Subcutaneous adipose tissue (tissue), 4 donors: ENCODE data around the gene RABAC1. TPM values are rescaled to one million over a fixed set of nuclear protein-coding genes. Genes with fewer than 3 reads are reported as not detected.

Experiments
- total RNA-seq, 4 donors: library from RNA; depleted of rRNA; stranded (reverse); fragments of >200 nt; gene quantifications; one replicate each; pipeline ENCODE4 v1.1.0, GENCODE V29; 2016
- TF ChIP-seq, protein P1 (sequence below): fragments of 450-650 bp; IDR thresholded peaks from one replicate; pipeline ENCODE4 v1.5.1; 2016; ENCODE audit warnings: low read depth, mild to moderate bottlenecking, control low read depth, antibody characterized with exemption, moderate library complexity

RABAC1 gene
- total RNA-seq, 4 donors from 2014 or later: 104 to 159 (median 137) TPM

DNA sequence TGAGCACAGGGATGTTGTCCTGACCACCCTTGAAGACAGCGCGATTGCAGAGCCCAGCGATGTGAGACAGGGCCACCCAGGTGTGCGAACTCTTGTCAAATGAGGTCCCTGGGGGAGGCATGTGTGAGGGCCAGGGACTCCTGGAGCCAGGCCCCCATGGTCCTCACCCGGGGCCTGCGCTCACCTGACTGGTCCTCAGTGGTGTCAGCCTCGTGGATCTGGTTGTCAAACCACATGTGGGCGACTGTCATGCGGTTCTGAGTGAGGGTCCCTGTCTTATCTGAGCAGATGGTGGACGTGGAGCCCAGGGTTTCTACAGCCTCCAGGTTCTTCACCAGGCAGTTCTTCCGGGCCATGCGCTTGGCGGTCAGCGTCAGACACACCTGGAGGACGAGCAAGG, 22.6 kb upstream of the RABAC1 start:
- TF ChIP-seq, protein P1, sequence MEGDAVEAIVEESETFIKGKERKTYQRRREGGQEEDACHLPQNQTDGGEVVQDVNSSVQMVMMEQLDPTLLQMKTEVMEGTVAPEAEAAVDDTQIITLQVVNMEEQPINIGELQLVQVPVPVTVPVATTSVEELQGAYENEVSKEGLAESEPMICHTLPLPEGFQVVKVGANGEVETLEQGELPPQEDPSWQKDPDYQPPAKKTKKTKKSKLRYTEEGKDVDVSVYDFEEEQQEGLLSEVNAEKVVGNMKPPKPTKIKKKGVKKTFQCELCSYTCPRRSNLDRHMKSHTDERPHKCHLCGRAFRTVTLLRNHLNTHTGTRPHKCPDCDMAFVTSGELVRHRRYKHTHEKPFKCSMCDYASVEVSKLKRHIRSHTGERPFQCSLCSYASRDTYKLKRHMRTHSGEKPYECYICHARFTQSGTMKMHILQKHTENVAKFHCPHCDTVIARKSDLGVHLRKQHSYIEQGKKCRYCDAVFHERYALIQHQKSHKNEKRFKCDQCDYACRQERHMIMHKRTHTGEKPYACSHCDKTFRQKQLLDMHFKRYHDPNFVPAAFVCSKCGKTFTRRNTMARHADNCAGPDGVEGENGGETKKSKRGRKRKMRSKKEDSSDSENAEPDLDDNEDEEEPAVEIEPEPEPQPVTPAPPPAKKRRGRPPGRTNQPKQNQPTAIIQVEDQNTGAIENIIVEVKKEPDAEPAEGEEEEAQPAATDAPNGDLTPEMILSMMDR: no peak

DNA sequence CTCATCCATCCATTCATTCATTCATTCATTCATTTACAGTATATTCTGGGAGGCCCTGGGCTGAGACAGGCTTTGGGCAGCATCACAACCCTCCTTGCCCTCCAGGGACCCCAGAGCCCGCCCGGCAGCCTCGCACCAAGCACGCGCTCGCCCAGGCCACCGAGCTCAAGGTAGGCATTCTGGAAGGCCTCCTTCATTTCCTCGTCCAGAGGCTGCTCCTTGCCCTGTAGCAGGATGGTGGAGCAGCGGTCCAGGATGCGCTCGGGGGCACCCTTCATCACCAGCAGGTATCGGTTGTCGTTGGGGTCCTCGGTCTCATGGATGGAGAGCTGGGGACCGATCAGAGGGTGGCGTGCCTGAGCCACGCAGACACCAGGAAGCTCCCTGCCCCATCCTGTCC, 19.3 kb upstream of the RABAC1 start:
- TF ChIP-seq, protein P1: no peak

DNA sequence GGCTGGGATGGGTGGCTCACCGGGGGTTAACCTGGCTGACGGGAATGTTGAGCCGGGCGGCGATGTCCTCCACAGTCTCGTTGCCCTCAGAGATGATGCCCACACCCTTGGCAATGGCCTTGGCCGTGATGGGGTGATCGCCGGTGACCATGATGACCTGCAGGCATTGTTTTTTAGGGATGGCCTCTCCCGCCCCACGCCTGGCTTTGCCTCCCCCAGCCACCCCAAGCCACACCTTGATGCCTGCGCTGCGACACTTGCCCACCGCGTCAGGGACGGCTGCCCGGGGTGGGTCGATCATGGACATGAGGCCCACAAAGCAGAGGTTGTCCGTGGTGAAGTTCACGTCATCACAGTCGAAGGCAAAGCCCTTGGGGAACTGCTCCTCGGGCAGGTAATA, 18.8 kb upstream of the RABAC1 start:
- TF ChIP-seq, protein P1: no peak

DNA sequence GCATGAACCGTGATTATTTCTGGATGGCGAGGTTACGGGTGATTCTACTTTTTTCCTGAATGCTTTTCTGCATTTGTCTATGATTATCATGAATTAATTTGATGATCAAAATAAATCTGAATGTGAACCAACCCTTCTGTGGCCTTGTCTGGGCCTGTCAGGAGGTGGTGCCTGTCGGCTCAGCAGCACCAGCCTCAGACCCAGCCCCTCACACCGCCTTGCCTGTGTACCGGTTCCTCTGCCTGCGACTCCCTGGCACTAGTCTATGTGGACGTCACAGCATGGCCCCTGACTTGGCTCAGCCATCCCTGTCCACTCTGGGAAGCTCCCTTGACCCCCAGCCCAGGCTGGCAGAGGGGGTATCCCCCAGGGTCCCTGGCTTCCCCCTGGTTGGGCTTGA, 15.5 kb upstream of the RABAC1 start:
- TF ChIP-seq, protein P1: no peak

DNA sequence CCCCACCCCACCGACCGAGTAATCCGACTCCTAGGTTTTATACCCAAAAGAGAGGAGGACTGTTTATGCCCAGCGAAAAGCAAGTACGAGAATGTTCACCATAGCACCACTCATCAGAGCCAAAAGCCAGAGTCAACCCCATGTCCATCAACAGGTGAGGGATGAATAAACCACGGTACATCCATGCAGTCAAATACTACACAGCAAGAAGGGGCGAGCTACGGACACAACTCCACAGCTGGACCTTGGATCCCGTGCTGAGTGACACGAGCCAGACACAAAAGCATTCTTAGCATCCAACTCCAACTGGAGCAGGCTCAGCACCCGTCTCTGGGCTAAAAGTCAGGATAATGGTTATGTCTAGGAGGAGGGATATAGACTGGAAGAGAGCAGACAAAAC, 12.2 kb upstream of the RABAC1 start:
- TF ChIP-seq, protein P1: no peak

DNA sequence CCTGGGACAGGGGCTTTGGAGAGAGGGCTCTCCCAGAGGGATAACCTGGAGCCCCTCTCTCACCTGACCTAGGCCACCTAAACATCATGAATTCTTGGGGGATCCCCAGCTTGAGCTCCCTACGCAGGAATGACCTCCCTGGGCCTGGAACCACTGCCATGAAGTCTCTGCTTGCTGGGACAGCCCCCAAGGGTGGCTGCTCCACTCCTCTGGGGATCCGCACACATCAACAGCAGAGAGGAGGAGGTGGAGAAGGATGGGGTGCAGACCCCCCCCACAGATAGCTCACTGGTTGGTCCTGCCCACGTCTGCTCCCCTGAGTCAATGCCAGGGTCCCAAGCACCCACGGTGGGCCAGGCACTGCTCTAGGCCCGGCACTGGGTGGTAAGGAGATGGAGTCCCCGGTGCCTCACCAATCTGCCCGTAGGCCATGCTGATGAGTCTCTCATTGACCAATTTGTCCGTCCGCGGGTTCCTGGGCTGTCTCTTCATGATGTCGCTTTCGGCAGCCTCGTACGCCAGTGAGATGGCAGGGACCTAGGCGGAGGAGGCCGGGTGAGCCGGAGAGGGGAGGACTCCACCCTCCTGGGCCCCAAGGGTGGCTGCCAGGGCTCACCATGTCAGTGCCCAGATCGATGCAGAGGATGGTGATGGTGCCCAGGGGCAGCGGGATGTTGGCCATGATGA, 10.8 kb upstream of the RABAC1 start:
- TF ChIP-seq, protein P1: no peak

DNA sequence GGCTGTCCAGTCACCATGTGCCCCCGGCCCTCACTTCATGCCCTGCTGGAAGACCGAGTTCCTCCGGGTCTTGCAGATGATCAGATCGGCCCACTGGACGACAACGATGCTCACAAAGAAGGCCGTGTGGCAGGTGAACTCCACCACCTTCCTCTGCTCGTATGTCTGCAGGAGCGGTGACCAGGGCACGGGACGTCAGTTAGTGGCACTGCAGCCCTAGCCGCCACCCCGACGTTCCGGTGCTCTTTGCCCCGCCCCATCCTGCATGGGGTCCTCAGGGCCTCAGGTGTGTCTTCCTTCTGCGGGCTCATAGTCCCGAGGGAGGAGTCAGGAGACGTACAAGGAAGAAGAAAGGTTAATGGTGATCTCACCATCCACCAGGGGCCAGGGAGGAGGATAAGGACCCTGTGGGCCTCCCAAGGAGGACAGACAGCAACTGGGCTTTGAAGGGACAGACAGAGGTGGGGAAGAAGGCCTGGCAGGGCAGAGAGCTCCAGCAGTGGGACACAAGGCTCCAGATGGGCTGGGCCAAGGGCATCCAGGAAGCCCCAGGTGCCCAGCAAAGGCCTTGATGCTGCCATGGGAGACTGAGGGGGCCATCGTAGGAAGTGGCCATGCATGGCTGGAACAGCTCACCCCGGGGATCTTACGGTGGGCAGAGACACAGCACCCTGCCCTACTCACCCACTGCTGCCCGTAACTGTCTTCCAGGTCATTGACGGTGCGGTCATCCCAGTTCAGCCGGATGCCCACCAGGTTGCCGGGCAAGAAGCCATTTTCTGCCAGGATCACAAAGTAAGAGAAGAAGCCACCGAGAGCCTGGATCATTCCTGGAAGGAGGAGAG, 9.9 kb upstream of the RABAC1 start:
- TF ChIP-seq, protein P1: no peak
